GM18498 (cell line): ENCODE measurements around the gene SNX22.

ENCODE experiments used
- ATAC-seq: cut with Tn5 transposase; IDR thresholded peaks from one replicate; pipeline ENCODE4 v1.9.1; 2021; ENCODE audit warnings: mild to moderate bottlenecking, moderate library complexity; ENCODE audit not compliant: unreplicated experiment

The SNX22 gene

DNA sequence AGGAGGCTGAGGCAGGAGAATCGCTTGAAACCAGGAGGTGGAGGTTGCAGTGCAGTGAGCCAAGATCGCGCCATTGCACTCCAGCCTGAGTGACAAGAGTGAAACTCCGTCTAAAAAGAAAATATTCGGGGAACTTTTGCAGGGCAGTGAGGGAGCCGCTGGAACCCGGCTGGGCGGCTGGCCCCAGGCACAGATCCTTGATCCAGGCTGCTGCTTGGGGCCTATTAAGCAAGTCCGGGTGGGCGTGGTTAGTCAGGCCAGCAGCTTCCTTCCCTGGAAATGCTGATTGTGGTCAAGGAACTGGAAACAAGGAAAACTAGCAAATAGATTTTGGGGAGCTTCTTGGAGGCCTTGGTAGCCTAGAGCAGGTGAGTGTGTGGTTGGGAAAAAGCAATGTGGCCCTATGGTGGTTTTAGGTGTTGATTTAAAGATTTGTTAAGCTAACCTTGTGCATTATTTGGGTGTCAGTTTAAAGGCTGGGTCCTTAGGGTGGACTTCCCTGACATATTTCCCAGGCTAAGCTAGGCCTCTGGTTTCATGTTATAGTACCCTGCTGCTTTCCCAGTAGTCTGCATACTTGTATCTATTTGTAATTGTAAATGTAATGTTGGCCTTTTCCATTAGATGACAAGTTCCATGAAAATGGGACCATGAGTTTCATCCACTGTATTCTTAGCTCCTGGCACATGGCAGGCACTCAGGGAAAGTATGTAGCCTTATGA, 17.7 kb upstream of the SNX22 start:
- ATAC-seq = no peak

DNA sequence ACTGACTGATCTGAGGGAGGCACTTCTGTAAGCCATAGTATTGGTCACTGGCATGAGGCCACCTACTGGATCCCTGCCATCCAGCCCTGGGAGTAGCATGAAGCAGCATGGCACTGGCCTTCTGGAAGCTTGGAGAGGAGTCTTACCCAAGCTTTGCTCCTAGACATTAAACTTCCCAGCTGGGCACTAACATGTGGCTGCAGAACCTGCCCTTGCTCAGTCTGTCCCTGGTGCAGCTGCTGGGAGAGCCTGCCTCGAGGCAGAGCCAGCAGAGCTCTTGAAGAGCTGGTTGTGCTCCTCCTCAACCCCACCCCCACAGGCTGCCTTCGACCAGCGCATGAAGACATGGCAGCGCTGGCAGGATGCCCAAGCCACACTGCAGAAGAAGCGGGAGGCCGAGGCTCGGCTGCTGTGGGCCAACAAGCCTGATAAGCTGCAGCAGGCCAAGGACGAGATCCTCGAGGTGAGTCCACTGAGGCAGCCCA, 17.1 kb upstream of the SNX22 start:
- ATAC-seq = no peak

DNA sequence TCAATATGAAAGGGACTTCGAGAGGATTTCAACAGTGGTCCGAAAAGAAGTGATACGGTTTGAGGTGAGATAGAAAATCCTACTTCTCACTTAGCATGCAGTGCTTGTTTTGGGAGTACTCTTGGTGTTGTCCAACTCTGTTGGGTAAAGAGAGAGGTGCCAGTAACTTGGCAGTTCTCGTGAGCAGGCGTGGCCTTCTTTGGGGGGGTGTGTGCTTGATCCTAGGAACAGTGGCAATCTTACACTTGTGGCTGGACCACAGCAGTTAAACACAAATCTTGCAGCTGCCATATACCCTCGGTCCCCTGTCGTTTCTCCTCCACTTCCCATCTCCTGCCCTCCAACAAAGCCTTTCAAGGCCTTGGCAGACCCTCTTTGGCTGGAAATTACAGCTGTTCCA, 15.2 kb upstream of the SNX22 start:
- no peak for ATAC-seq

DNA sequence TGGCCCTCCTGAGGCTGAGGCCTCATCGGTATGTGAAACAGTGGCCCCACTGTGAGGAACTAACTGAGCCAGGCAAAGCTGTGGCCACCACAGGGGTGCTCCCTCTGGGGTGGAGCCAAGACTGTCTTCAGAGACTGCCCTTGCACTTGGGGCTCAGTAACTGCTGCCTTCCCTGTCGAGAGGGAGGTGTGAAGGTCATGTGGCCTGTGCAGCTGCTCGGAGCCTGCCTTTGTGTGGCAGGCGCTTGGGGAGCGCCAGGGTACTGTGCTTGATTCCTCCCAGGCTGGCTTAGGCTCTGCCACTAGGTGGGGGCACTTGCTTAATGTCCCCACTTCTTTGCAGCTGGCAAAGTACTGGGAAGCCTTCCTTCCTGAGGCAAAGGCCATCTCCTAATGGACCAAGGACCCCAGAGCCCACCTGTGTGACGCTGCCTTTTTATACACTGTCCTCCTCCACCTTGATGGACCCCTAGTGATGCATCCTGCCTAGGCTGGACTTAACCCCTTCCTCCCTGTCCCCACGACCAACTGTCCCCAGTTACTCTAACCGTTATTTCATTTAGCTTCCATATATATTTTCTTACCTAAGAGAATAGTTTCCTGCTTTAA, 14.2 kb upstream of the SNX22 start:
- no peak for ATAC-seq

DNA sequence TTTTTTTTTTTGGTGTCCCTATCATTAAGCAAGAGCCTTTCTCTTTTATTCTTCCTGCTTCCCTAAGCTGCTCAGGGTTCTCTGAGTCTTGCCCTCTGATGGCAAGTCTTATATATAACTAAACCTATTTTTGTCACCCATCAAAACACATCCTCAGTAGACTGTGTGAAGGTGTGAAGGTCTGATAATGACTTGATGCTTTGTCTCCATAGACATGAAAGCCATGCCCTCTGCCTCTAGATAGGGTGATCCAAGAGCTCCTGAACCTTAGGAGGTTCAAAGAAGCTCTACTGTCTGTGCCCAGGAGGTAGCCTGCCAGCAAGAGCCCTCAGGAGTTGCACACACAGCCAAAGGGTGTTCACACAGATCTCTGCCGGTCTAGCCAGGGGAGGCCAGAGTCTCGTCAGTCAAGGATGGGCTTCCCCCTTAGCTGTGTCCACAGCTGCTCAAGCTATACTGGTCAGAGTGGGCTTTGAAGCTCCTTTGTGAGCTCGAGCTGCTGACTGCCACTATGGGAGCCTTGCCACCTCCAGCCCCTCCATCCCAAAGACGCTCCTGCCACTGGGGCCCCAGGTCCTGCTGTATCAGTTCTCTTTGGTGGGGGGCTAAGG, 13.1 kb upstream of the SNX22 start:
- ATAC-seq = no peak

DNA sequence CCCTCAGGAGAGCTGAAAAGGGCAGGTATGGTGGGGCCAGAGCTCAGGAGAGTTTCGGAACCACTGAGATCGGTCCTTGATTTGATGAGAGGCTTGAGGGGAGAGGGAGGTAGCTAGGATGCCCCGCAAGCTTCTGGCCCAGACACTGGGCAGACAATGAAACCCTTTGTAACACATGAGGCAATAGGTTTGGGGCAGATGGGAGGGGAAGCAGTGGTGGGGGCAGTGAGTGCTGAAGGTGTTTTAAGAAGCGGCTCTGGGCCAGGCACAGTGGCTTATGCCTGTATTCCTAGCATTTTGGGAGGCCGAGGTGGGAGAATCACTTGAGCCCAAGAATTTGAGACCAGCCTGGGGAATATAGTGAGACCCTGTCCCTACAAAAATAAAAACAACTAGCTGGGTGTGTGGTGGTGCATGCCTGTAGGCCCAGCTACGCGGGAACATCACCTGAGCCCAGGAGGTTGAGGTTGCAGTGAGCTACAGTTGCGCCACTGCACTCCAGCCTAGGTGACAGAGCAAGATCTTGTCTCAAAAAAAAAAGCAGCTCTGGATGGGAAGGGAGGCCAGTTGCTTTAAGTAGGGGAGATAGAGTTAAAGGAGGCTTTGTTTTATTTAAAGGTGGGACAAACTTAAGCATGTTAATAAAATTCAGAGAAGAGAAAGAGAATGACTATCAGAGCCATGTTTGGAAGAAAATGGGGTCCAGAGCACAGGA, 9.6 kb upstream of the SNX22 start:
- no peak for ATAC-seq

DNA sequence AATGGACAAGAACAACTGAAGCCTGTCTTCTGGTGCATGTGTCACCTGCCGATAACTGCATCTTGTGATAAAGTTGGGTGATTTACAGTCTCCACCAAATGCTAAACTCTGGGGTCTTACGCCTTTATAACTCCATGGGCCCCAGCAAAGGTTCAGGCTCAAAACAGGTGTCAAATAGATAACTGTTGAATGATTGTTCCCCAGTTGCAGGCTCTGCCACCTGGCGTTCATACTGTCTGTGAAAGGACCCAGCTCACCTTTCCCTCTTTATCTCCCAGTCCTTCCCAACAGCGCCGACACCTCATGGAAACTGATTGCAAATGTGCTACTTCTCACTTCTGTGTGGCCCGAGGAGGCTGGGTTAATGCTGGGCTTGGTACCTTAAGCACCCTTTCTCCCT, 8.3 kb upstream of the SNX22 start:
- ATAC-seq = no peak

DNA sequence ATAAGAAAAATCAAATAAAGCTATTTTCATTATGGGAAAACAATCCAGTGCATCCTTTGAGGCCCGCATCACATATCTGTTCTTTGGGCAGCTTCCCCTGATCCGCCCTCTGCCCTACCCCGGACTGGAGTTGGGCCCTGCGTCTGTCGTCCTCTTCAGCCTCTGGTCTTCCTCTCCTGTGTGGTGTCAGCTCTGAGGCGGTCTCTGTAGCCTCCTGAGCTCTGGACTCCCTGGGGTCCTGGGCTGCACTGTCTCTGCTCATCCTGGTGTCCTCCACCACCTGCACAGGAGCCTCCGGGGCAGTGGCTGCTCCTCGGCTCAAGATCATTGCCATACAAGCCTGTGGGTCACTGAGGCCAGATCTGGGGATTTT, 7.4 kb upstream of the SNX22 start:
- ATAC-seq = no peak

DNA sequence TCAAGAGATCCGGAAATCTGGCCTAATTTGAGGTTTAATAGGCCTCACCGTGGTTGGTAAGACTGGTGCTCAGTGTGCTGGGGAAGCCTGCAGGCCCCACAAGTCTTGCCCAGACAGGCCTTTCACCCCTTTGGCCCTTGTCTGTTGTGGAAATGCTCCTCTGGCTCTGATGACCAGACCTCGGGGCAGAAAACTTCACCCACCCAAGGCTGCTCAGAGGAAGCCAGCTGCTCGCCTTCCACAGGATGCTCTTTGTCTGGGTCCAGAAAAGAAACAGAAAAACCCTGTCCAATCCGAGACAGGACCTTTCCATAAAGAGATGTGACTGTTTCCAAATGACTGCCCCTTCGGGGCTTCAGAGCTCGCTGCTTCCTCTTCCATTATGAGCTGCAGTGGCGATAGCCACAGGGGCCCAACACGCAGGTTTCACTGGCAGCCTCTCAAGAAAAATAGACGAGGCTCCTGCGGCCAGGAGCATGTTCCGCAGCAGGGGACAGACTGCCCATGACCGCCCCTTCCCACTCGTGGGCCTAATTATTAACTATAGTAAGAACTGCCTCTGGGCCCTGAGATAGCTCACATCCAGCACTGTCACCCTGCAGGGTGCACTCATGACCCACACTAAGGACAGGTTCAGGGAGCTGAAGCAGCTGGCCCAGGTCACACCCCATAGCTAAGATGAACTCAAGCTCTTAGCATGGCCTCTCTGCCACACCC, 6.8 kb upstream of the SNX22 start:
- peak; percentile 59 for ATAC-seq

DNA sequence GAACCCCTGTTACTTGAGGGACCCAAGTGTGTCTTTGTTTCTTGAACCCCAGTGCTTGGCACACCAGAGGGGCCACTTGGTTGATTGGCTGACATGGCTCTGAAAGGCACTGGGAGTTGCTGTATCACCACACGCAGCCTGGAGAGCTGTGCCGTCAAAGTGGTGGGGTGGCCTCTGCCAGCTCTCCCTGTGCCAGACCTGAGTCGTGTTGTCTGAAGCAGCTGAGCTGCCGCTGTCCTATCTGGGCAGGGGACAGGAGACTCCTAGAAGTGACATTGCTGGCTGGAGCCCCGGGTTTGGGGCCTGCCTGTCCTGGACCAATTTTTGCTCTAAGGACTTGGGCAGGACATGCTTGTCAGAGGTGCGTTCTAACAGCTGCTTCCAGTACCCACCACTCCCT, 5.5 kb upstream of the SNX22 start:
- ATAC-seq = no peak

DNA sequence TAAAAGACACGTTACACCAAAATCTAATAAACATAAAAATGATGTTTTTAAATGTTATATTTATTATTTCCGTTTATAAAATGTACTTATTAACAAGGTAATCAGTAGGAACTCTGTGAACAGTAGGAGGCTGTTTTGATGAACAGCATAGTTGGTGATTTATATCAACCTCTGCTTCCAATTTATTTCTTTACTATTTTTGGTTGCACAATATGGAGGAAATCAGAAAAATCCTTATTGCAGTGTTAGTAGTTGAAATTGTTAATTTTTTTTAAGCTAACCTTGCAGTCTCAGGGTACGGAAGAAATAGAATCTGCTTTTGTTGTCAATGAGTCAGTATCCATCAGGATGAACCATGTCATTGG, 5.0 kb upstream of the SNX22 start:
- ATAC-seq = no peak

DNA sequence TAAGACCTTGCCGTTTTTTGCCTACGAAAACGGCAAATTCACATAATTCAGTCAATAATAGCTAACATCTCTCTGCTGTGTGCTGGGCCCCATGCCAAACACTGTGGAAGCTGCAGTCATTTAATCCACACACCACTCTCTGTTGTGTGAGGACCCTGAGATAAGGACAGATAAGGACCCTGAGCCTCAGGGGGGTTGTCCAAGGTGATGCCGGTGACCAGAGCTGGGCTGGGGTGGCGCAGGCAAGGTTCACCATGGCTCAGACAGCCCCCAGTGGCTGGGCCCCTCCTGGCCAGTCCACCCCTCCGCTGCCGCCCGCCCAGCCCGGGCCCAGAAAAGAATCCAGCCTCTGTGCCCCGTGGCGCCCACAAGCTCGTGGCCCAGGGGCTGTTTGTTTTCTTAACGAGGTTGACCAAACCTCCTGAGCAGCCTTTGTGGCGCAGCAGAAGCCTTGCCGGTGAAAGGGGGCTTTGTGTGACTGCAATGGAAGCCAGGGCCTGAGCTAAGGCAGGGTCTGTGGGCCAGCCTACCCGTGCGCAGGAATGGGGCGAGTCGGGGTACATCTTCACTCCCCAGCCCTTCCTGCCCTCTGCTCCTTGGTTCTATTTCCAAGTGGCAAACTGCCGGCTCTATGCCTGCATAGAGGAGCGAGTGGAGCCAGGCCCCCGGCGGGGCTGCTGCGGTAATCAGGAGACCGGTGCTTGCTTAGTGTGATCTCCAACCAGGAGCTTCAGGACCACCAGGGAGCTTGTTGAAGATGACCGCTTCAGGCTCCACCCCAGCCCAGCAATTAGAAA, 4.4 kb upstream of the SNX22 start:
- no peak for ATAC-seq

DNA sequence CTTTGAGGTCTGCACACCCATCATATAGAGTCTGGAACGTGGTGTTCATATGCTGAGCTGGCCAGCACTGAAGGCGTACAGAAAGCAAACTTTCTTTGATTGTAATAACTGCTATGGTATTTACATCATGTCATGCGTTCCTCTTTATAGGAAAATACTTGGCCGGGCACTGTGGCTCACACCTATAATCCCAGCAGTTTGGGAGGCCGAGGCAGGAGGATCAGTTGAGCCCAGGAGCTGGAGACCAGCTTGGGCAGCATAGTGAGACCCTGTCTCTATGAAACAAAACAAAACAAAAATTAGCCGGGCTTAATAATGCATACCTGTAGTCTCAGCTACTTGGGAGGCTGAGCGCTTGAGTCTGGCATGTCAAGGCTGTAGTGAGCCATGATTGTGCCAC, 3.4 kb upstream of the SNX22 start:
- no peak for ATAC-seq

DNA sequence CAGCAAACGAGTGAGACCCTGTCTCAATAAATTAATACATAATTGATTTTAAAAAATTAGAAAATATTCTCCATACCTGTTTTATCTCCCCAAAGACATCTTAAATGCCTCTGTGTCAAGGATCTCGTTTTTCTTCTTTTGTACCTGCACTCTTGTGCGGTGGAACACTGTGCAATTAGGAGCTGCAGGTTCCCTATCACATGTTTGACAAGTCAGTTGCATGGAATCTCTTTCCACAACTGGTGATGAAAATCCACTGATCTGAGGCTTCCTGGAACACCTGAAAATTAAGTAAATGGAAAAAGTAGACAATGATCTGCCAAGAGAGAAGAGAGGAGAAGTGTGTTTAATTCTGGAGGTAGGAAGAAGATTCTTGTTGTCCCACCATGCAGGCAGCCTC, 3.0 kb upstream of the SNX22 start:
- ATAC-seq = no peak

DNA sequence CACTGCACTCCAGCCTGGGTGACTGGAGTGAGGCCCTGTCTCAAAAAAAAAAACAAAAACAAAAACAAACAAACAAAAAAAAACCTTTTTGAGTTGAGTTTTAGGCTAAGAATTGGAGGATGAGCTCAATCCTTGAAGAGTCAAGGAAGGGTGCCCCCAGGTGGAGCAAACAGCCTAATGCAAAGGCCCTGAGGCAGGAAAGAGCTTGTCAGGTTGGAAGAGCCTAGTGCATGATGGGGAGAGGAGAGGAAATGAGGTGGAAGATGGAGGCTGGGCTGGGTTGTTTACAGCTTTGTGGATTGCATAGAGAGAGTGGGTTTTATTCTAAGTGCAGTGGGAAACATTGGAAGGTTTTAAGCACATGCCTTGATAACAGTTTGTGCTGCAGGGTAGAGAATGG, 2.1 kb upstream of the SNX22 start:
- no peak for ATAC-seq

DNA sequence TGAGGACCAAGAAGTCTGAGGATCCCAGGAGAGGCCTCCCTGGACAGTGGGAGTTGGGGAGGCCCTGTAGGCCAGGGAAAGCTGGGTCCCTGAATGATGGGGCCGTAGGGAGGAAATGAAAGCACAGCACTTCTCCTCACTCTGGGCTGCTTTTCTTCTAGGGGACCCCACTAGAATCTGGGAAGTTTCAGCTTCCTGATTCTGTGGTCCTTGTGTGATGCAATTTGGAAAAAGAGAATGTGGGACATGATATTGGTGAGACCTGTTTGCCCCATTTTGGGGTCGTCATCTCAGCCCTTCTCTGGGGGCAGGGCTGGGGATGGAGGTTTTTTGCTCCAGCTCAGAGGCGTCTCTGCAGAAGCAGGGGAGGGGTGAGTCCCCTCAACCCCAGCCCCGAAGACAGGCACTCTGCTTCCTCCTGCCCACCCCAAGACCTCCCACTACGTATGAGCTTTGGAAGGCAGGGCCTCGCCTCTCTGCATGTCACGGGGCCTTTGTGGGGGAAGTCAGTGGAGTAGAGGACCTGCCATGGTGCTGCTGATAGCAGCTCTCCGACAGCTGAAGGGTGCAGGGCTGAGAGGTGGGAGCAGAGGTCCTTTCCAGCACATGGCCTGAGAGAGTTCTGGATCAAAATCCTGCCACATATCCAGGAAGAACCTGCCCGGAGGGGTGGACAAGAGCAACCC, 1.5 kb upstream of the SNX22 start:
- no peak for ATAC-seq

DNA sequence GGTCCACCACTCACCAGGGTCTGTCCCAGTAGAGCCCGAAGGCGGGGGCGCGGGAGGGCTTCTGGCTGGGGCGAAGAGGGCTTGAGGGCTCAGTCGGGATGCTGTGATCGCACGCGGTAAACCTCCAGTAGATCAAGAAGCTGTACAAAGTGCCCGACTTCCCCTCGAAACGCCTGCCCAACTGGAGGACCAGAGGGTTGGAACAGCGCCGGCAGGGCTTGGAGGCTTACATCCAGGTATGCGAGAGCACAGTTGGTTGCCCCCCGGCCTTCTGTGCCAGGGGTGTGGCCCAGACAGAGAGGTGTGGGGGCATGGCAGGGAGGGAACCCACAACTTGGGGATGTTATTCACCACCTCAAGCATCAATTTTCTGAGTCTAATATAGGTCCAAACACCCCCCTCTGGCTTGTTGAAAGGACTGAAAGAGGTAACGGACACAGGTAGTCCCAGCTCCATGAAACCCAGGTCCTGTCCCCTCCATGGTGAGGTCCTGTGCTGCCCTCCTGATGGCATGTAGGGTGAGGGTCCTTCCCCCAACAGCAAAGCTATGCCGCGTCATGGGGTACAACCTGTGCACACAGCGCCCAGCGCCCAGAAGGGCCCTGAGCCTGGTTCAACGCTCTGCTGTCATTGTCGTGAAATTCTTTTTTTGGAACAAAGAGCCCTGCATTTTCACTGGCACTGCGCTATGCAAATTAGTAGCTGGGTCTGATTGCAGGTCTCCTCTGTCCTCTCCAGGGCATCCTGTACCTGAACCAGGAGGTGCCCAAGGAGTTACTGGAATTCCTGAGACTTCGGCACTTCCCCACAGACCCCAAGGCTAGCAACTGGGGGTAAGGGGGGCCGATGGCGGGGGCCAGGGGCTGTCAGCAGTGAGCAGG, 1.2 kb downstream of the SNX22 start:
- peak; percentile 21 for ATAC-seq

DNA sequence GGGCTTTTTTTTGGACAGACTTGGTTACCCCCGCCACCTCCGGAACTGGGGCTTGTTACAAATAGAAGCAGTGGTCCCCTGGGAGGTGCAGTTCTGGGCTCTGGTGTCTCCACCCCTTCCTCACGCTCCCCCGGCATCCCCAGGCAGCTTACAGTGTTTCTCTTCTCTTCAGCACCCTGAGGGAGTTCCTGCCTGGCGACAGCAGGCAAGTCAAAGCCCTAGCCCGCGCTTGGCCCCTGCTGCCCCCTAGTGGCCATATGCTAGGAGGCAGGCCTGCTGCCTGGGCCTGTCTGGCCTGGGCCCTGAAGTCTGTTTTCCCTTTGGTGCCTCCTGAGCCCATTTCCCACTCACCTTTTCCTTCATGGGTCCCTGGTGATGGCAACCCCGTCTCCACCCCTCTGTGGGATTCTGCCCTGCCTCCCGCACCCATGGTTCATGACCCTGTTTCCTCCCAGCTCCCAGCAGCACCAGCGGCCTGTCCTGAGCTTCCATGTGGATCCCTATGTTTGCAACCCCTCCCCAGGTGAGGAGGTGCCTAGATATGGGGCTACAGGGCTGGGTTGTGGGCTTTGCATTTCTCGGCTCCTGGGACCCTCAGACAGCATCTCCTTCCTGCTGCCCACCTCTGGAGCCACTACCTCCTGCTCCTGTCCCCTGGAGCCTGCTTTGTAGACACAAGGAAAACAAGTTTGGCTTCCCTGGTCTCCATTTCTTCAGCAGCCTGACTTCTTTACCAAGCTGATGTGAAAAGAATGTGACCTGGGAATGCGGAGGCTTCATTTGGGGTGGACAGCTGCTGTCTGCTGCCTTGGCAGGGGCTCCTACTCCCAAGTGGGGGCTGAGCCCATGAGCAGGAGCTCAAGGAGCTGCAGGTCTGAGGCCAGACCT, 2.2 kb downstream of the SNX22 start:
- ATAC-seq = peak; percentile 59
